SJCRH30 (cell line): ENCODE data around the gene TMEM181. TPM values are rescaled to one million over a fixed set of nuclear protein-coding genes. Genes with fewer than 3 reads are reported as not detected.

Experiments
- DNase-seq, 2 experiments: peaks; one replicate each; pipeline ENCODE4 v3.0.0-alpha.2; 2015 to 2020
- H3K27ac ChIP-seq: fragments of 250-450 bp; sonication (Bioruptor Pico); 2 replicates; pipeline ENCODE4 v1.5.1; 2020; ENCODE audit warnings: mild to moderate bottlenecking, moderate library complexity
- H3K27me3 ChIP-seq: fragments of 250-450 bp; sonication (Bioruptor Pico); 2 replicates; pipeline ENCODE4 v1.5.1; 2020; ENCODE audit warnings: mild to moderate bottlenecking, moderate library complexity
- H3K36me3 ChIP-seq: fragments of 250-450 bp; sonication (Bioruptor Pico); 2 replicates; pipeline ENCODE4 v1.5.1; 2020; ENCODE audit warnings: mild to moderate bottlenecking, moderate library complexity
- H3K4me1 ChIP-seq: fragments of 250-450 bp; sonication (Bioruptor Pico); 2 replicates; pipeline ENCODE4 v1.5.1; 2020; ENCODE audit warnings: mild to moderate bottlenecking, moderate library complexity
- H3K4me3 ChIP-seq: fragments of 250-450 bp; sonication (Bioruptor Pico); 2 replicates; pipeline ENCODE4 v1.5.1; 2020; ENCODE audit warnings: mild to moderate bottlenecking, moderate library complexity
- H3K9me3 ChIP-seq: fragments of 250-450 bp; sonication (Bioruptor Pico); replicated peaks from 2 replicates; pipeline ENCODE4 v1.5.1; 2020; ENCODE audit warnings: mild to moderate bottlenecking, moderate library complexity
- total RNA-seq: library from RNA; depleted of rRNA; stranded (reverse); fragments of >200 nt; shearing (Covaris generic); gene quantifications from 2 replicates; pipeline ENCODE4 v1.2.3, GENCODE V29; 2014

The TMEM181 gene
- total RNA-seq, 1 experiment from 2014 or later = 33.5 TPM

DNA sequence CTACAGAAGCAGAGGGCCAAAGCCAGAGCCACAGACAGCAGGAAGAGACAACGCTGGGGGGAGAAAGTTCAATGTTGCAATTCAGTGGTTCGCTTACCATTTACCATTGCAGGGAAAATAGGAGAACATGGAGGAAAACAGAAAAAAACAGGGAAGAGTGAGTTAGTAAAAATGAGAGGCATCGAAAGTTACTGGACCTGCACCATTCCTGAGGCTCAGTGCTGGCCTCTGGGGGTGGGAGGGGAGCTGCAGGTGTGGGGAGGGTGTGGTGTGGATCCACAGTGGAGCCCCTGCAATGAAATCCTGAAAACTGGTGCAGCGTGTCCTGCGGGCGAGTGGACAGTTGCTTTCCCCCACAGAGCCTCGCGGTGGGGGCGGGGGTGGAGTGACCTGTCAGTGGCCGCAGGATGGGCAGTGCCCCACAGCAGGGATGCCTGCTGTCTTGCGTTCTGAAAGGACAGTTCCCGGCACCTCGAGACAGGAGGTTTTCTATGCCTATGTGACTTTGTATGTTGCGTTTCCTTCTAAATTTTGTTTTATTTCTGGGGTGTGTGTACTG lies 5.7 kb downstream of the TMEM181 start:
- Histone ChIP-seq H3K4me1 (peaks cover 5% of the 10 kb centered on the region; the same call in 1 of the 2 replicates), H3K36me3 (no peaks in the 10 kb centered on the region), H3K27me3 (no peaks in the 10 kb centered on the region), H3K27ac (no peak overlapping the region), H3K4me3 (no peak overlapping the region), H3K9me3 (no peaks in the 10 kb centered on the region)
- no peak for DNase-seq

- H3K9me3 ChIP-seq = no peaks in the 10 kb centered on the region
- no peak overlapping the region for H3K27ac ChIP-seq
- H3K36me3 ChIP-seq = peaks cover 4% of the 10 kb centered on the region; the same call in 1 of the 2 replicates
- H3K4me1 ChIP-seq = 0 out of 2 replicates have a peak, but pooled peaks cover under 1% of the 10 kb centered on the region
- no peaks in the 10 kb centered on the region for H3K27me3 ChIP-seq
- DNase-seq = no peak
- H3K4me3 ChIP-seq = no peak overlapping the region
These were observed 6.4 kb downstream of the TMEM181 start for GRCh38 chr6:158566207-158566818.

GRCh38 chr6:158567152-158567551 lies 7.3 kb downstream of the TMEM181 start:
- H3K36me3 ChIP-seq = peaks cover 8% of the 10 kb centered on the region; the same call in 1 of the 2 replicates
- no peak overlapping the region for H3K4me3 ChIP-seq
- no peak overlapping the region for H3K27ac ChIP-seq
- no peaks in the 10 kb centered on the region for H3K9me3 ChIP-seq
- H3K27me3 ChIP-seq = no peaks in the 10 kb centered on the region
- H3K4me1 ChIP-seq = no peaks in the 10 kb centered on the region
- DNase-seq = no peak

GRCh38 chr6:158567871-158568401 lies 8.0 kb downstream of the TMEM181 start:
- Histone ChIP-seq H3K4me1 (no peaks in the 10 kb centered on the region), H3K4me3 (no peak overlapping the region), H3K36me3 (peaks cover 12% of the 10 kb centered on the region; the same call in 1 of the 2 replicates), H3K27ac (no peak overlapping the region), H3K27me3 (no peaks in the 10 kb centered on the region), H3K9me3 (no peaks in the 10 kb centered on the region)
- DNase-seq = no peak

- no peak overlapping the region for H3K27ac ChIP-seq
- no peaks in the 10 kb centered on the region for H3K27me3 ChIP-seq
- peaks cover 12% of the 10 kb centered on the region for H3K36me3 ChIP-seq
- DNase-seq = no peak
- no peaks in the 10 kb centered on the region for H3K9me3 ChIP-seq
- H3K4me1 ChIP-seq = no peaks in the 10 kb centered on the region
- no peak overlapping the region for H3K4me3 ChIP-seq
These were observed 8.7 kb downstream of the TMEM181 start for GRCh38 chr6:158568549-158568948.

DNA sequence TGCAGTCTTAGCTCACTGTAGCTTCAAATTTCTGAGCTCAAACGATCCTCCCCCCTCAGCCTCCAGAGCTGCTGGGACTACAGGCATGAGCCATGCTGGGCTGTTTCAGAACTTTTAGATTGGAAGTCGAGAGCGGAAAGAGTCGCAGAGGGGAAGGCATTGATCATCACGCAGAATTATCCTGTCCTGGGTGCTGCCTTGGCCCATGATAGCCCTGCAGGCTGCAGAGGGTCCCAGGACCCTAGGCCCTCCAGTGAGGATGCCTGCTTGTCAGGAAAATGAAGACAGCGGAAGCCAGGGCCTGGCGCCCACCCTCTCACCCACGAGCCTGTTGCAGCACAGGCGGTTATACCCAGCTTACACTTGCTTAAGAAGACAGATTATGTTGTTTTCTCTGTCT lies 9.1 kb downstream of the TMEM181 start:
- Histone ChIP-seq H3K4me1 (no peaks in the 10 kb centered on the region), H3K4me3 (no peak overlapping the region), H3K36me3 (peaks cover 12% of the 10 kb centered on the region), H3K27ac (no peak overlapping the region), H3K9me3 (no peaks in the 10 kb centered on the region), H3K27me3 (no peaks in the 10 kb centered on the region)
- DNase-seq = no peak

DNA sequence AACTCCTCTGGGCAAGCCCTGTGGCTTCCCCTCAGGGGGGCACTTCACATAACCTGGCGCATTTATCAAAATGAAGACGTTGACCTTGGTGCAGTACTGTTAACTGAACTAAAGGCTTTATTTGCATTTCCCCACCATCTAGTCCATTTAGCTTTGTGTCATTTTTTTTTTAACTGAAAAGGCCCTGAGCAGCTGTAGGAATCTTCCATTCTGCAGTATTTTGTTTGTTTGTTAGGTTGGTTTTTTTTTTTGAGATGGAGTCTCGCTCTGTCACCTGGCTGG lies 10.7 kb downstream of the TMEM181 start:
- no peak for DNase-seq
- peaks cover 21% of the 10 kb centered on the region for H3K36me3 ChIP-seq
- H3K9me3 ChIP-seq = no peaks in the 10 kb centered on the region

DNA sequence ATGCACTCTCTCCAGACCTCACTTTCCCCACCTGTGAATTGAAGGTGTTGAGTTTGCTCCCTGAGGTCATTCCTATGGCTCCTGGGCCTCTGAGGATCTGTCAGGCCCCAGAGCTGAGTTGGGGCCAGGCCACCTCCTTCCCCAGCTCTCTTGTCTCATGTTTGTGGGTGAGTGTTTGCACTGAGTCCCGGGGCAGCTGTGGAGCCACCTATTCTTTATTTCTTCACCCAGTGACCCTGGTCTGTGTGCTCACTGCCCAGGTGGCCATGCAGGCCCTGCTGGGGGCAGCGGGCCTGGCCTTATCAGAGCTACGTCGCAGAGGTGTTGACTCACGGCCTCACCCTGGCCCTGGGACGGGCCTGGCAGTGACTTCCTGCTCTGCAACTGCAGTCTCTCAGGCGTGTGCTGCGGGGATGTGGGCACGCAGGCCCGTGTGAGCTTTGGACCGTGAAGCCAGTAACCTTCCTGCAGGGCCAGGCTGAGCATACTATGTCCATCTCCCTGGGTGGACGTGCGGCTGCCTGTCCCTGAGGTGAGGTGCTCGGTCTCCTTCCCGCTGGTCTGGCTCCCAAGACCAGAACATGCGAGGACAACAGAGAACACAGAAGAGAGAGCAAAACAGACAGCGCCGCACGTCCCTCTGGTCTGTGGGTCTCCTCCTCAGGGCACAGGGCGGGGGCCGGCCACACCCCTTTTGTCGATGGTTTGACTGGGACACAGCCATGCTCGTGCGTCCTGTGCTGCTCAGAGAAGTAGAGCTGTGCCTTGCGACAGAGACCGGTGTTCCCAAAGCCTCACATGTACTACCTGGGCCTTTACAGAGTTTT lies 12.1 kb downstream of the TMEM181 start:
- peaks cover under 1% of the 10 kb centered on the region; the same call in 1 of the 2 replicates for H3K9me3 ChIP-seq
- no peaks in the 10 kb centered on the region for H3K4me1 ChIP-seq
- no peak overlapping the region for H3K4me3 ChIP-seq
- no peak for DNase-seq
- H3K27me3 ChIP-seq = no peaks in the 10 kb centered on the region
- no peak overlapping the region for H3K27ac ChIP-seq
- H3K36me3 ChIP-seq = peaks cover 29% of the 10 kb centered on the region

More for the DNA sequence above, 10.7 kb downstream of the TMEM181 start:
- H3K4me1 ChIP-seq = no peaks in the 10 kb centered on the region
- no peak overlapping the region for H3K4me3 ChIP-seq
- H3K27me3 ChIP-seq = no peaks in the 10 kb centered on the region
- no peak overlapping the region for H3K27ac ChIP-seq

- Histone ChIP-seq H3K27me3 (no peaks in the 10 kb centered on the region), H3K36me3 (peaks cover 35% of the 10 kb centered on the region), H3K27ac (no peak overlapping the region), H3K4me1 (no peaks in the 10 kb centered on the region), H3K9me3 (peaks cover 4% of the 10 kb centered on the region; the same call in 1 of the 2 replicates), H3K4me3 (no peak overlapping the region)
- no peak for DNase-seq
These were observed 13.0 kb downstream of the TMEM181 start for GRCh38 chr6:158572653-158573541.

GRCh38 chr6:158573542-158573931 lies 13.6 kb downstream of the TMEM181 start:
- no peak for DNase-seq
- no peak overlapping the region for H3K4me3 ChIP-seq
- no peaks in the 10 kb centered on the region for H3K4me1 ChIP-seq
- H3K27ac ChIP-seq = no peak overlapping the region
- no peaks in the 10 kb centered on the region for H3K27me3 ChIP-seq
- H3K9me3 ChIP-seq = peaks cover 4% of the 10 kb centered on the region; the same call in 1 of the 2 replicates
- H3K36me3 ChIP-seq = peaks cover 35% of the 10 kb centered on the region

- Histone ChIP-seq H3K4me1 (no peaks in the 10 kb centered on the region), H3K27ac (no peak overlapping the region), H3K27me3 (no peaks in the 10 kb centered on the region), H3K36me3 (peaks cover 35% of the 10 kb centered on the region), H3K4me3 (no peak overlapping the region), H3K9me3 (peaks cover 4% of the 10 kb centered on the region; the same call in 1 of the 2 replicates)
- DNase-seq = no peak
These were observed 14.9 kb downstream of the TMEM181 start for GRCh38 chr6:158574800-158575199.

DNA sequence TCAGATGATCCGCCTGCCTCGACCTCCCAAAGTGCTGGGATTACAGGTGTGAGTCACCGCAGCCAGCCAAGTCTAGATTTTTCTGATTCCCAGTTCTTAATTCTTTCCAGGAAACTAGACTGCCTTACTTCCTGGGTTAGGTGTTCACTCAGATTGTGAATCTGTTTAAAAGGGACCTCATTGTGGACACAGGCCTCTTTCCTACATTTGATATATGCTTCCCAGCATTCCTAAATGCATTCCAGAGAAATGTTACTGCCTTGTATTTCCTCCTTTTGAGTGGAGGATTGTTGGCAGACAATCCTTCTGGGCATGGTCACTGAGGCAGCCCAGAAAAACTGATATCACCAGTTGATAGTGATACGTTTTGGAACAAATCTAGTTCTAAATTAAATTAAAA lies 15.7 kb downstream of the TMEM181 start:
- Histone ChIP-seq H3K9me3 (peaks cover 4% of the 10 kb centered on the region; the same call in 1 of the 2 replicates), H3K36me3 (peaks cover 38% of the 10 kb centered on the region), H3K27me3 (no peaks in the 10 kb centered on the region), H3K27ac (no peak overlapping the region), H3K4me3 (no peak overlapping the region), H3K4me1 (no peaks in the 10 kb centered on the region)
- DNase-seq = no peak

DNA sequence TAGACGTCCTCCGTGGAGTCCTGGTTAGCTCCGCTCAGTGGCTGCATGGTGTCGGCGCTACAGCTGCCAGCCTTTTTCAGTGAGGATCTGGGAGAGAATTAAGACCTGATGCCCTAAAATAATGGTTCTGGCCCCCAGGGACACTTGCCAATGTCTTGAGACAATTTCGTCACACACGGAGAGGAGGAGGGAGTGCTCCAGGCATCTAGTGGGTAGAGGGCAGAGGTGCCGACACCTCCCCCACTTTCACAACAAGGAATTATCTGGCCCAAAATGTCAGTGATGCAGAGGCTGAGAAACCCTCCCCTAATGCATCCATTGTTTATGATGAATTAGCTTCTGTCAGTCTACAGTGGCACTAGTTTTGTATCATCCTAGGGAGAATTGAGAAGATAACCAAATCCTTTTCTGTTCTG lies 24.4 kb downstream of the TMEM181 start:
- H3K4me3 ChIP-seq = no peak overlapping the region
- no peaks in the 10 kb centered on the region for H3K4me1 ChIP-seq
- H3K9me3 ChIP-seq = no peaks in the 10 kb centered on the region; the same call in 1 of the 2 replicates
- H3K27ac ChIP-seq = no peak overlapping the region
- peaks cover 53% of the 10 kb centered on the region for H3K36me3 ChIP-seq
- no peaks in the 10 kb centered on the region for H3K27me3 ChIP-seq
- DNase-seq = no peak

DNA sequence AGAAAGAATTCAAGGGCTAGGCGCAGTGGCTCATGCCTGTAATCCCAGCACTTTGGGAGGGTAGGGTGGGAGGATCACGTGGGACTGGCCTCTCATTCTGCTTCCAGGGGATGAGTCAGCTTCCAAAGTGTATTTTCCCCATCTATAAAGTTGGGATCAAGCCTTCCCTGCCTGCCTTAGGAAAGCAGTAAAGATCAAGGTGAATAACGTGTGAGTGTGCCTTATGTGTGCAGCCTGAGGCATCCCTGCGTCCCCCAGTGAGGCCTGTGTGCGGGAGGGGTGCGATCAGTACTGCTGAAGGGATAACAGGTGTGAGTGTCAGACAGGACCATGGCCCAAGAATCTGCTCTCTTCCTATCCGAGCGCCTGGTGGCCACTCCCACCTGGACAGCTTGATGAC lies 26.8 kb downstream of the TMEM181 start:
- no peak overlapping the region for H3K4me3 ChIP-seq
- no peaks in the 10 kb centered on the region for H3K27me3 ChIP-seq
- no peak for DNase-seq
- H3K36me3 ChIP-seq = peaks cover 52% of the 10 kb centered on the region
- no peaks in the 10 kb centered on the region; the same call in 1 of the 2 replicates for H3K9me3 ChIP-seq
- H3K4me1 ChIP-seq = no peaks in the 10 kb centered on the region
- no peak overlapping the region for H3K27ac ChIP-seq
